Peyer's patch (tissue), 4 donors: ENCODE data around the gene ELK4. TPM values are rescaled to one million over a fixed set of nuclear protein-coding genes. Genes with fewer than 3 reads are reported as not detected.

Source experiments
- DNase-seq, 3 donors: peaks; one replicate each; pipeline ENCODE4 v3.0.0-alpha.2; 2017 to 2019
- H3K27ac ChIP-seq, 4 donors: fragments of 200-600 bp; sonication (generic); one replicate each; pipeline ENCODE4 v1.5.1; 2016 to 2019
- H3K27me3 ChIP-seq, 2 donors: fragments of 200-600 bp; sonication (generic); one replicate each; pipeline ENCODE4 v1.5.1; 2019
- H3K36me3 ChIP-seq, 3 donors: fragments of 200-600 bp; sonication (generic); one replicate each; pipeline ENCODE4 v1.5.1; 2016 to 2019
- H3K4me1 ChIP-seq, 4 donors: fragments of 200-600 bp; sonication (generic); one replicate each; pipeline ENCODE4 v1.5.1; 2016 to 2019
- H3K4me3 ChIP-seq, 4 donors: fragments of 200-600 bp; sonication (generic); 1 replicate in 3 of 4; 2 replicates in 1 of 4; pipeline ENCODE4 v1.5.1; 2016 to 2019; ENCODE audit warnings: mild to moderate bottlenecking in 1 of 4
- H3K9me3 ChIP-seq, 4 donors: fragments of 200-600 bp; sonication (generic); one replicate each; pipeline ENCODE4 v1.5.1; 2016 to 2019; ENCODE audit warnings: mild to moderate bottlenecking in 1 of 4
- CTCF ChIP-seq, 6 experiments: fragments of 450-650 bp in 4 of 6; fragments of 200-600 bp in 2 of 6; sonication (generic) in 1 of 6; IDR thresholded peaks; one replicate each; pipeline ENCODE4 v1.5.1; 2017 to 2019; ENCODE audit warnings: antibody characterized with exemption in 6 of 6, mild to moderate bottlenecking in 3 of 6, moderate library complexity in 1 of 6
- POLR2A ChIP-seq, 2 donors: fragments of 450-650 bp; IDR thresholded peaks; one replicate each; pipeline ENCODE4 v1.5.1; 2017; ENCODE audit warnings: antibody characterized with exemption in 2 of 2, mild to moderate bottlenecking in 2 of 2, moderate library complexity in 2 of 2
- total RNA-seq, 4 donors: library from RNA; depleted of rRNA; stranded (reverse); fragments of >200 nt; gene quantifications; one replicate each; pipeline ENCODE4 v1.1.0, GENCODE V29; 2016

ELK4 gene
- total RNA-seq: 10 to 100 TPM; 16.6 to 66.8 (median 23.7) TPM

- no peaks in the 10 kb centered on the region for H3K36me3 ChIP-seq
- peak within 1 kb of the TSS; percentile 74 to 95 (median 80) for H3K4me3 ChIP-seq
- TF ChIP-seq POLR2A (IDR thresholded peaks at IDR 0.05) (peak; percentile 87 to 91), CTCF (IDR thresholded peaks at IDR 0.05) (peak; percentile 70 to 82 (median 80))
- DNase-seq: peak; percentile 99
- peaks cover 0 to 20% (median 9%) of the 10 kb centered on the region in 4 donors for H3K4me1 ChIP-seq
- no peaks in the 10 kb centered on the region for H3K27me3 ChIP-seq
- H3K27ac ChIP-seq: peak within 1 kb of the TSS; percentile 97 to 100 (median 98)
- no peaks in the 10 kb centered on the region for H3K9me3 ChIP-seq
These were observed at the start of gene ELK4 for GRCh38 chr1:205631768-205632668. Gene ELK4 (minus strand): TSS chr1:205632011. CDS start chr1:205623882, 8,129 bp downstream.

- no peak overlapping the region for H3K4me3 ChIP-seq
These were observed 49.6 kb upstream of the ELK4 start for GRCh38 chr1:205681364-205681763.

GRCh38 chr1:205680073-205680851 lies 48.5 kb upstream of the ELK4 start, which contains the start of gene SLC45A3:
Gene SLC45A3 (minus strand): TSS chr1:205680509. CDS start chr1:205664656, 15,853 bp downstream.
- Histone ChIP-seq H3K27me3 (no peaks in the 10 kb centered on the region), H3K4me1 (peaks cover 0 to 43% (median 15%) of the 10 kb centered on the region in 4 donors), H3K9me3 (no peaks in the 10 kb centered on the region), H3K4me3 (peak within 1 kb of the TSS; percentile 65 to 94 (median 78)), H3K36me3 (no peaks in the 10 kb centered on the region), H3K27ac (peak within 1 kb of the TSS; percentile 55 to 81 (median 73))
- TF ChIP-seq CTCF (IDR thresholded peaks at IDR 0.05) (no peak), POLR2A (IDR thresholded peaks at IDR 0.05) (no peak)
- DNase-seq: peak; percentile 52 to 74 (median 63)

More at GRCh38 chr1:205681364-205681763, 49.6 kb upstream of the ELK4 start:
- Histone ChIP-seq H3K27ac (no peak overlapping the region), H3K9me3 (no peaks in the 10 kb centered on the region), H3K4me1 (peaks cover 0 to 32% (median 15%) of the 10 kb centered on the region in 4 donors), H3K27me3 (no peaks in the 10 kb centered on the region), H3K36me3 (no peaks in the 10 kb centered on the region)
- DNase-seq: no peak
- TF ChIP-seq CTCF (IDR thresholded peaks at IDR 0.05): no peak

- DNase-seq: no peak
- peak overlapping the region; percentile 65 to 94 (median 78) for H3K4me3 ChIP-seq
- H3K4me1 ChIP-seq: peaks cover 0 to 47% (median 15%) of the 10 kb centered on the region in 4 donors
These were observed 46.7 kb upstream of the ELK4 start for GRCh38 chr1:205678286-205679111.

More at GRCh38 chr1:205678286-205679111, 46.7 kb upstream of the ELK4 start:
- Histone ChIP-seq H3K27me3 (no peaks in the 10 kb centered on the region), H3K36me3 (no peaks in the 10 kb centered on the region), H3K27ac (peak overlapping the region; percentile 55 to 81 (median 73)), H3K9me3 (no peaks in the 10 kb centered on the region)
- TF ChIP-seq POLR2A (IDR thresholded peaks at IDR 0.05) (no peak), CTCF (IDR thresholded peaks at IDR 0.05) (no peak)
